GM12872 (cell line): ENCODE data around the gene PCP4.

Experiments
- CTCF ChIP-seq: IDR thresholded peaks from 3 replicates; pipeline ENCODE4 v1.5.1; 2011; ENCODE audit warnings: low read depth, mild to moderate bottlenecking, low read length, moderate library complexity; ENCODE audit not compliant: insufficient read depth

The PCP4 gene

GRCh38 chr21:39842741-39843459, 24.3 kb upstream of the PCP4 start:
- TF ChIP-seq CTCF, result no peak

- no peak for TF ChIP-seq CTCF
Observed at GRCh38 chr21:39843483-39843882, 23.8 kb upstream of the PCP4 start.

GRCh38 chr21:39843916-39844315, 23.3 kb upstream of the PCP4 start:
- no peak for TF ChIP-seq CTCF

- TF ChIP-seq CTCF, result no peak
Observed at GRCh38 chr21:39845571-39846130, 21.6 kb upstream of the PCP4 start.

GRCh38 chr21:39847877-39848276, 19.4 kb upstream of the PCP4 start:
- no peak for TF ChIP-seq CTCF

GRCh38 chr21:39849014-39849655, 18.1 kb upstream of the PCP4 start:
- no peak for TF ChIP-seq CTCF

GRCh38 chr21:39850333-39850732, 16.9 kb upstream of the PCP4 start:
- TF ChIP-seq CTCF, result no peak
